ENCODE measurements around the gene FGF12.

FGF12 gene

DNA sequence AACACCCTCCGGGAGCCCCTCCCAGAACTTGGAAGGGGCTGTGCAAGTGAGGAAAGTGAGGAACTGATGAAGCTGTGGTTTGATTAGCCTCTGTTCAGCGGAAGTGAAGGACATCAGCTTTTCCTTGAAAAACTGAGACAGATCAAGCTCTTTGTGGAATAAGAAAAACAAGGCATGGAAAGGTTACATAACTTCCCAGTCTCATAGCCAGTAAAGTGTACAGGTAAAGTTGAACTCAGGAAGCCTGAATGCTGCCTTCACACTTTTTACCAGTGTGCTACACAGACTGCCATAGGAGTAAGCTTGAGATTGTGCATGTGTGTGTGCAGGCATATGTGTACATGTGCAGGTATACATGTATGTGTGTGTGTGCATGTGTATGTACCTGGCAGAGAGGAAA is 293.2 kb downstream of the FGF12 start:
- TF ChIP-seq ESRRG (CRISPR knock-in tag; IDR thresholded peaks at IDR 0.05) (no peak), ISL1 (CRISPR knock-in tag; IDR thresholded peaks at IDR 0.05) (no peak), ZNF8 (CRISPR knock-in tag; IDR thresholded peaks at IDR 0.05) (no peak), ZNF565 (CRISPR knock-in tag; conservative IDR thresholded peaks at IDR 0.05; ENCODE audit: low read depth) (no peak), BACH2 (CRISPR knock-in tag; IDR thresholded peaks at IDR 0.05; ENCODE audit: borderline replicate concordance) (no peak), SNAI2 (CRISPR knock-in tag; IDR thresholded peaks at IDR 0.05) (no peak)
- no peak for ATAC-seq

DNA sequence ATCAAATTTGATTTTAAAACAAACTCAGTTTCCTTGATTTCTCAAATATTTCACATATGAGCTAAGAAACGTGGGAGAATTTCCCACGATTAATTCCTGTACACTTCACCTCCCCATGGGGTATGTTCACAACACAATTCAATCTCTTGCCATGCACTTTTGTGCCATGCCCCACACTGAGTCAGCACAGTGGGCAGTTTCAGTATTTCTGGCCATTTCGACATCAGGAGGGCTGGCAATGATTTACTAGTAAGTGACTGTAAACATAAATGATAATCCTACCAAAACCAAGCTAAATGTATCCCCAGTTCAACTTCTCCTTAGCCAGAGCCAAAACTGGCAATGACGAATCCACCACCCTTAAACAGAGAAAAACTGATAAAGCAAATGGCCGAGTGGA is 293.6 kb downstream of the FGF12 start:
- TF ChIP-seq ZNF8 (CRISPR knock-in tag; IDR thresholded peaks at IDR 0.05): no peak
- no peak for TF ChIP-seq ZFP3 (CRISPR knock-in tag; IDR thresholded peaks at IDR 0.05)
- TF ChIP-seq ARNTL (CRISPR knock-in tag; IDR thresholded peaks at IDR 0.05; ENCODE audit: borderline replicate concordance, low read depth): no peak
- TF ChIP-seq ESRRG (CRISPR knock-in tag; IDR thresholded peaks at IDR 0.05): no peak
- TF ChIP-seq TOX (CRISPR knock-in tag; IDR thresholded peaks at IDR 0.05; ENCODE audit: borderline replicate concordance): no peak
- TF ChIP-seq SNAI2 (CRISPR knock-in tag; IDR thresholded peaks at IDR 0.05): no peak
- TF ChIP-seq ZNF565 (CRISPR knock-in tag; conservative IDR thresholded peaks at IDR 0.05; ENCODE audit: low read depth): no peak
- TF ChIP-seq, protein P1, sequence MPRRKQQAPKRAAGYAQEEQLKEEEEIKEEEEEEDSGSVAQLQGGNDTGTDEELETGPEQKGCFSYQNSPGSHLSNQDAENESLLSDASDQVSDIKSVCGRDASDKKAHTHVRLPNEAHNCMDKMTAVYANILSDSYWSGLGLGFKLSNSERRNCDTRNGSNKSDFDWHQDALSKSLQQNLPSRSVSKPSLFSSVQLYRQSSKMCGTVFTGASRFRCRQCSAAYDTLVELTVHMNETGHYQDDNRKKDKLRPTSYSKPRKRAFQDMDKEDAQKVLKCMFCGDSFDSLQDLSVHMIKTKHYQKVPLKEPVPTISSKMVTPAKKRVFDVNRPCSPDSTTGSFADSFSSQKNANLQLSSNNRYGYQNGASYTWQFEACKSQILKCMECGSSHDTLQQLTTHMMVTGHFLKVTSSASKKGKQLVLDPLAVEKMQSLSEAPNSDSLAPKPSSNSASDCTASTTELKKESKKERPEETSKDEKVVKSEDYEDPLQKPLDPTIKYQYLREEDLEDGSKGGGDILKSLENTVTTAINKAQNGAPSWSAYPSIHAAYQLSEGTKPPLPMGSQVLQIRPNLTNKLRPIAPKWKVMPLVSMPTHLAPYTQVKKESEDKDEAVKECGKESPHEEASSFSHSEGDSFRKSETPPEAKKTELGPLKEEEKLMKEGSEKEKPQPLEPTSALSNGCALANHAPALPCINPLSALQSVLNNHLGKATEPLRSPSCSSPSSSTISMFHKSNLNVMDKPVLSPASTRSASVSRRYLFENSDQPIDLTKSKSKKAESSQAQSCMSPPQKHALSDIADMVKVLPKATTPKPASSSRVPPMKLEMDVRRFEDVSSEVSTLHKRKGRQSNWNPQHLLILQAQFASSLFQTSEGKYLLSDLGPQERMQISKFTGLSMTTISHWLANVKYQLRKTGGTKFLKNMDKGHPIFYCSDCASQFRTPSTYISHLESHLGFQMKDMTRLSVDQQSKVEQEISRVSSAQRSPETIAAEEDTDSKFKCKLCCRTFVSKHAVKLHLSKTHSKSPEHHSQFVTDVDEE (CRISPR knock-in tag; IDR thresholded peaks at IDR 0.05): no peak
- TF ChIP-seq GLIS3 (CRISPR knock-in tag; IDR thresholded peaks at IDR 0.05): no peak
- no peak for TF ChIP-seq RARB (CRISPR knock-in tag; IDR thresholded peaks at IDR 0.05)
- TF ChIP-seq ZFP30 (CRISPR knock-in tag; IDR thresholded peaks at IDR 0.05): no peak
- ATAC-seq: no peak

DNA sequence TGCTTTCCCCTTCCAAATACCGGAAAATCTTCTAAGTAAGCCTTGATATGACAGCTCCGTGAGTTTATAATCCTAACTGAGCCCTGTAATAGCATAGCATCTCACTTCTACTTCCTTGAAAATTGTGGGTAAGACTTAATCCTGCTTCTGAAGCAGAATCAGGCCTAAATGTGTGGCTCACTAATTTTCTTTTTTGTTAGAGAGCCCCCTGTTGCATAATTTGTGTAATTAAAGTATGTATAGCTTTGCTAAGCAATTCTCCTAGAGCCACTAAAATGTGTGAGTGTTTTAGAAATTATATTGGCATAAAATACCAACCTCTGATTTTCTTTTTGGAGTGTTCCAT is 304.4 kb downstream of the FGF12 start:
- TF ChIP-seq, protein P2, sequence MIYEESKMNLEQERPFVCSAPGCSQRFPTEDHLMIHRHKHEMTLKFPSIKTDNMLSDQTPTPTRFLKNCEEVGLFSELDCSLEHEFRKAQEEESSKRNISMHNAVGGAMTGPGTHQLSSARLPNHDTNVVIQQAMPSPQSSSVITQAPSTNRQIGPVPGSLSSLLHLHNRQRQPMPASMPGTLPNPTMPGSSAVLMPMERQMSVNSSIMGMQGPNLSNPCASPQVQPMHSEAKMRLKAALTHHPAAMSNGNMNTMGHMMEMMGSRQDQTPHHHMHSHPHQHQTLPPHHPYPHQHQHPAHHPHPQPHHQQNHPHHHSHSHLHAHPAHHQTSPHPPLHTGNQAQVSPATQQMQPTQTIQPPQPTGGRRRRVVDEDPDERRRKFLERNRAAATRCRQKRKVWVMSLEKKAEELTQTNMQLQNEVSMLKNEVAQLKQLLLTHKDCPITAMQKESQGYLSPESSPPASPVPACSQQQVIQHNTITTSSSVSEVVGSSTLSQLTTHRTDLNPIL (CRISPR knock-in tag; IDR thresholded peaks at IDR 0.05; ENCODE audit: low read depth): no peak
- no peak for TF ChIP-seq SNAI2 (CRISPR knock-in tag; IDR thresholded peaks at IDR 0.05)
- TF ChIP-seq, protein P3, sequence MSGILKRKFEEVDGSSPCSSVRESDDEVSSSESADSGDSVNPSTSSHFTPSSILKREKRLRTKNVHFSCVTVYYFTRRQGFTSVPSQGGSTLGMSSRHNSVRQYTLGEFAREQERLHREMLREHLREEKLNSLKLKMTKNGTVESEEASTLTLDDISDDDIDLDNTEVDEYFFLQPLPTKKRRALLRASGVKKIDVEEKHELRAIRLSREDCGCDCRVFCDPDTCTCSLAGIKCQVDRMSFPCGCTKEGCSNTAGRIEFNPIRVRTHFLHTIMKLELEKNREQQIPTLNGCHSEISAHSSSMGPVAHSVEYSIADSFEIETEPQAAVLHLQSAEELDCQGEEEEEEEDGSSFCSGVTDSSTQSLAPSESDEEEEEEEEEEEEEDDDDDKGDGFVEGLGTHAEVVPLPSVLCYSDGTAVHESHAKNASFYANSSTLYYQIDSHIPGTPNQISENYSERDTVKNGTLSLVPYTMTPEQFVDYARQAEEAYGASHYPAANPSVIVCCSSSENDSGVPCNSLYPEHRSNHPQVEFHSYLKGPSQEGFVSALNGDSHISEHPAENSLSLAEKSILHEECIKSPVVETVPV (CRISPR knock-in tag; IDR thresholded peaks at IDR 0.05): no peak
- TF ChIP-seq ZFP3 (CRISPR knock-in tag; IDR thresholded peaks at IDR 0.05): no peak
- no peak for TF ChIP-seq GLIS3 (CRISPR knock-in tag; IDR thresholded peaks at IDR 0.05)
- TF ChIP-seq TCF4 (CRISPR knock-in tag; IDR thresholded peaks at IDR 0.05; ENCODE audit: borderline replicate concordance): no peak
- no peak for TF ChIP-seq RARB (CRISPR knock-in tag; IDR thresholded peaks at IDR 0.05)
- ATAC-seq: no peak

DNA sequence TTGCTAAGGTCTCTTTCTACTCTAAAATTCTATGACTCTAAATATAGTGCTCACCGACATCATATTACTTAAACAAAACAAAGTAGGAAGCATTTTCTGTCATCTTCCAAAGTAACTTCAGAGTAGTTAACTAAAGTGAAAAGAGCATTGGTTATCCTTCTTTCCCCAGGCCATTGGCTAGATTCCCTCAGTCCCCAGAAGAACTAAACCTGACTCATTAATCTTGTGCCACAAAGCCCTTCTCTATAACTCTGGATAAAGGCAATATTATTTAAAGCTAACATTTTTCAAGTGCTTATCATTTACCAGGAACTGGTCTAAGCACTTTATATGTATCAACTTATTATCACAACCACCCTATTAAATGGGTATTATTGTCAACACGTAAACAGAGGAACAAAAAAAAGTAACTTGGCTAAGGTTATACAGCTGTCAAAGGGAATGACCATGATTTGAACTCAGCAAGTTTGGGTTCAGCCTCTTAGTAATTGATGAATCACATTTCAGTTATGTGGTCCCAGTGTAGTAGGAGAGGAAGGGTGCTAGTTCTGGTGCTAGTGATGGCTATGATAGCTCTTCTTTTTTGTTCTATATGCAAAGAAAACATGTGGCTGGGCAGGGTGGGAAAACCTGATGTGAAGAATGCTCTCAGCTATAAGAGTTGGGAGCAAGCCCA is 304.9 kb downstream of the FGF12 start:
- no peak for ATAC-seq
- TF ChIP-seq ZNF70 (CRISPR knock-in tag; IDR thresholded peaks at IDR 0.05) (no peak), RARB (CRISPR knock-in tag; IDR thresholded peaks at IDR 0.05) (no peak), PPARA (CRISPR knock-in tag; IDR thresholded peaks at IDR 0.05; ENCODE audit: borderline replicate concordance) (no peak), BACH2 (CRISPR knock-in tag; IDR thresholded peaks at IDR 0.05; ENCODE audit: borderline replicate concordance) (no peak), ZNF565 (CRISPR knock-in tag; conservative IDR thresholded peaks at IDR 0.05; ENCODE audit: low read depth) (no peak), TOX (CRISPR knock-in tag; IDR thresholded peaks at IDR 0.05; ENCODE audit: borderline replicate concordance) (no peak), ZFP30 (CRISPR knock-in tag; IDR thresholded peaks at IDR 0.05) (no peak), ESRRG (CRISPR knock-in tag; IDR thresholded peaks at IDR 0.05) (no peak), CSDC2 (CRISPR knock-in tag; IDR thresholded peaks at IDR 0.05) (no peak), ZC3H10 (CRISPR knock-in tag; IDR thresholded peaks at IDR 0.05) (no peak), SNAI2 (CRISPR knock-in tag; IDR thresholded peaks at IDR 0.05) (no peak), TCF4 (CRISPR knock-in tag; IDR thresholded peaks at IDR 0.05; ENCODE audit: borderline replicate concordance) (no peak)
- TF ChIP-seq, protein P4, sequence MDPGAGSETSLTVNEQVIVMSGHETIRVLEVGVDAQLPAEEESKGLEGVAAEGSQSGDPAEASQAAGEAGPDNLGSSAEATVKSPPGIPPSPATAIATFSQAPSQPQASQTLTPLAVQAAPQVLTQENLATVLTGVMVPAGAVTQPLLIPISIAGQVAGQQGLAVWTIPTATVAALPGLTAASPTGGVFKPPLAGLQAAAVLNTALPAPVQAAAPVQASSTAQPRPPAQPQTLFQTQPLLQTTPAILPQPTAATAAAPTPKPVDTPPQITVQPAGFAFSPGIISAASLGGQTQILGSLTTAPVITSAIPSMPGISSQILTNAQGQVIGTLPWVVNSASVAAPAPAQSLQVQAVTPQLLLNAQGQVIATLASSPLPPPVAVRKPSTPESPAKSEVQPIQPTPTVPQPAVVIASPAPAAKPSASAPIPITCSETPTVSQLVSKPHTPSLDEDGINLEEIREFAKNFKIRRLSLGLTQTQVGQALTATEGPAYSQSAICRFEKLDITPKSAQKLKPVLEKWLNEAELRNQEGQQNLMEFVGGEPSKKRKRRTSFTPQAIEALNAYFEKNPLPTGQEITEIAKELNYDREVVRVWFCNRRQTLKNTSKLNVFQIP (CRISPR knock-in tag; IDR thresholded peaks at IDR 0.05; ENCODE audit: borderline replicate concordance, low read depth): no peak
- TF ChIP-seq, protein P1 (CRISPR knock-in tag; IDR thresholded peaks at IDR 0.05): no peak
- TF ChIP-seq, protein P3 (CRISPR knock-in tag; IDR thresholded peaks at IDR 0.05): no peak
